Measurements from ENCODE around the gene BAZ2B.

Gene BAZ2B

GRCh38 chr2:159620796-159621195, 4.4 kb upstream of the BAZ2B start:
- H3K4me2 ChIP-seq: peak overlapping the region in 5 of 11 experiments; percentile 14 to 43 (median 35); a peak in 10 of 22 replicates
- H3K27me3 ChIP-seq: 0 out of 22 replicates have a peak, but pooled peaks cover 0 to 4% (median 0%) of the 10 kb centered on the region in 11 experiments
- H3K9me3 ChIP-seq (replicated peaks in 1 of 11): peaks cover 0 to 2% (median 0%) of the 10 kb centered on the region in 11 experiments; a peak in 2 of 22 replicates
- H3K9ac ChIP-seq: no peak overlapping the region
- H3K4me1 ChIP-seq: peaks cover 5 to 34% (median 10%) of the 10 kb centered on the region in 10 experiments; a peak in 16 of 20 replicates
- H3K36me3 ChIP-seq: no peaks in the 10 kb centered on the region
- H4K20me1 ChIP-seq: no peaks in the 10 kb centered on the region
- no peak overlapping the region for H3K27ac ChIP-seq
- no peak overlapping the region for H3K4me3 ChIP-seq
- TF ChIP-seq Cebpa-rat (IDR thresholded peaks at IDR 0.05): no peak

GRCh38 chr2:159617646-159618045, 1.3 kb upstream of the BAZ2B start:
- Histone ChIP-seq H3K4me2 (peak overlapping the region in 4 of 11 experiments; percentile 66 to 87 (median 75); a peak in 6 of 22 replicates), H3K9ac (no peak overlapping the region)

GRCh38 chr2:159617100-159617499, 752 bp upstream of the BAZ2B start:
- TF ChIP-seq Cebpa-rat (IDR thresholded peaks at IDR 0.05): no peak
- Histone ChIP-seq H3K4me1 (peaks cover 14 to 48% (median 24%) of the 10 kb centered on the region in 10 experiments; a peak in 19 of 20 replicates), H4K20me1 (no peaks in the 10 kb centered on the region), H3K27ac (peak overlapping the region in 3 of 11 experiments; percentile 99 to 100 (median 99); a peak in 5 of 22 replicates), H3K4me2 (peak overlapping the region; percentile 66 to 93 (median 78); a peak in 20 of 22 replicates), H3K27me3 (0 out of 22 replicates have a peak, but pooled peaks cover 0 to 4% (median 0%) of the 10 kb centered on the region in 11 experiments), H3K9ac (peak overlapping the region in 9 of 11 experiments; percentile 94 to 100 (median 99); a peak in 15 of 22 replicates), H3K9me3 (replicated peaks in 1 of 11) (no peaks in the 10 kb centered on the region), H3K36me3 (no peaks in the 10 kb centered on the region), H3K4me3 (peak overlapping the region in 8 of 10 experiments; percentile 76 to 92 (median 82); a peak in 13 of 20 replicates)

More at GRCh38 chr2:159617646-159618045, 1.3 kb upstream of the BAZ2B start:
- Histone ChIP-seq H3K4me3 (no peak overlapping the region), H3K4me1 (peaks cover 14 to 43% (median 21%) of the 10 kb centered on the region in 10 experiments; a peak in 19 of 20 replicates), H3K36me3 (no peaks in the 10 kb centered on the region), H3K9me3 (replicated peaks in 1 of 11) (no peaks in the 10 kb centered on the region), H4K20me1 (no peaks in the 10 kb centered on the region), H3K27me3 (0 out of 22 replicates have a peak, but pooled peaks cover 0 to 4% (median 0%) of the 10 kb centered on the region in 11 experiments), H3K27ac (no peak overlapping the region)
- TF ChIP-seq Cebpa-rat (IDR thresholded peaks at IDR 0.05): no peak

GRCh38 chr2:159615367-159616285, 722 bp downstream of the BAZ2B start:
- H3K4me1 ChIP-seq: peaks cover 11 to 43% (median 24%) of the 10 kb centered on the region in 10 experiments; a peak in 19 of 20 replicates
- H3K9ac ChIP-seq: peak overlapping the region; percentile 94 to 100 (median 99)

GRCh38 chr2:159614534-159615366, 1.6 kb downstream of the BAZ2B start:
- H3K4me3 ChIP-seq: peak overlapping the region; percentile 76 to 92 (median 82)
- no peaks in the 10 kb centered on the region for H3K36me3 ChIP-seq
- peak overlapping the region; percentile 94 to 100 (median 99) for H3K9ac ChIP-seq
- no peaks in the 10 kb centered on the region for H3K9me3 ChIP-seq (replicated peaks in 1 of 11)
- H3K27me3 ChIP-seq: 0 out of 22 replicates have a peak, but pooled peaks cover 0 to 4% (median 0%) of the 10 kb centered on the region in 11 experiments
- peak overlapping the region; percentile 92 to 100 (median 99) for H3K27ac ChIP-seq
- peaks cover 0 to 7% (median 0%) of the 10 kb centered on the region in 11 experiments; a peak in 5 of 22 replicates for H4K20me1 ChIP-seq
- H3K4me1 ChIP-seq: peaks cover 8 to 34% (median 24%) of the 10 kb centered on the region in 10 experiments; a peak in 18 of 20 replicates
- peak overlapping the region; percentile 69 to 93 (median 84); a peak in 21 of 22 replicates for H3K4me2 ChIP-seq
- TF ChIP-seq Cebpa-rat (IDR thresholded peaks at IDR 0.05): no peak

More at GRCh38 chr2:159615367-159616285, 722 bp downstream of the BAZ2B start:
- no peak for TF ChIP-seq Cebpa-rat (IDR thresholded peaks at IDR 0.05)
- Histone ChIP-seq H3K9me3 (replicated peaks in 1 of 11) (no peaks in the 10 kb centered on the region), H3K4me3 (peak overlapping the region; percentile 76 to 92 (median 82)), H4K20me1 (no peaks in the 10 kb centered on the region), H3K27ac (peak overlapping the region; percentile 92 to 100 (median 99)), H3K36me3 (no peaks in the 10 kb centered on the region), H3K4me2 (peak overlapping the region; percentile 66 to 93 (median 78)), H3K27me3 (0 out of 22 replicates have a peak, but pooled peaks cover 0 to 4% (median 0%) of the 10 kb centered on the region in 11 experiments)

DNA sequence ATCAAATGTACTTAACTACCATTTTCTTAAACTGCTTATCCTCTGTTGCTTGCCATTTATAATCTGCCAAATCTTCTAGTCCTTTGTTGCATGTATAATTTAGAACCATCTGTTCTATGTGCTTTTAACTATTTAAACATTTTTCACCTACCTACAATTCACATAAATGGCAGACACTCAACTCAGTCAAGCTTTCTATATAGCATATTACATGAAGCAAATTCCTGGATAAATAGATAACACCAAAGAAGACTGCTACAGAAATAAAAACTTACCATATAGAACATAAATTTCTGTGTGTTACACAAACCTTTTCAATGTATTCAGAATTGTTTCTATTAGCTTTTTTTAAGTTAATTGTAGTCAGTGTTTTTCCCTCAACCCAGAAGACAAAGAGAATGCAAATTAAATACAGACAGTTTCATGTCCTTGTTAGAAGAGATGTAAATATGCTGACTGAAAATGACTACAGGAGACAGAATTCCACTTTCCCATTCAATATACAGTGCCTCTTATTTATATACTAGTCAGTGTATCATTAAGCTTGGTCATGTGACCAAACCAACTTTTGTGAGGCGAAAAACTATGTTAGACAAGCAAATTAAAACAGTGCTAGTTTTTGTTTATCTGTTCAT, 2.6 kb downstream of the BAZ2B start:
- Histone ChIP-seq H3K36me3 (peaks cover 0 to 2% (median 0%) of the 10 kb centered on the region in 11 experiments; a peak in 1 of 22 replicates), H3K27ac (peak overlapping the region in 10 of 11 experiments; percentile 92 to 100 (median 99); a peak in 18 of 22 replicates), H3K4me2 (peak overlapping the region; percentile 38 to 93 (median 84); a peak in 20 of 22 replicates), H3K9ac (peak overlapping the region; percentile 9 to 100 (median 99); a peak in 15 of 22 replicates), H3K4me1 (peaks cover 8 to 33% (median 24%) of the 10 kb centered on the region in 10 experiments; a peak in 18 of 20 replicates), H4K20me1 (peaks cover 0 to 16% (median 4%) of the 10 kb centered on the region in 11 experiments; a peak in 7 of 22 replicates), H3K4me3 (peak overlapping the region; percentile 76 to 92 (median 82); a peak in 19 of 20 replicates), H3K9me3 (replicated peaks in 1 of 11) (no peaks in the 10 kb centered on the region), H3K27me3 (0 out of 22 replicates have a peak, but pooled peaks cover 0 to 4% (median 0%) of the 10 kb centered on the region in 11 experiments)
- TF ChIP-seq Cebpa-rat (IDR thresholded peaks at IDR 0.05): no peak

GRCh38 chr2:159613091-159613490, 3.3 kb downstream of the BAZ2B start:
- Histone ChIP-seq H3K36me3 (peaks cover 0 to 4% (median 0%) of the 10 kb centered on the region in 11 experiments; a peak in 1 of 22 replicates), H3K9me3 (replicated peaks in 1 of 11) (no peaks in the 10 kb centered on the region), H3K27ac (0 out of 22 replicates have a peak overlapping the region, but pooled peaks of 1 of the 11 experiments have one; percentile 100), H4K20me1 (peaks cover 0 to 22% (median 5%) of the 10 kb centered on the region in 11 experiments; a peak in 8 of 22 replicates), H3K9ac (no peak overlapping the region; a peak in 2 of 22 replicates), H3K4me3 (peak overlapping the region in 2 of 10 experiments; percentile 84 to 92; a peak in 2 of 20 replicates), H3K4me1 (peaks cover 8 to 32% (median 24%) of the 10 kb centered on the region in 10 experiments; a peak in 18 of 20 replicates), H3K4me2 (peak overlapping the region in 8 of 11 experiments; percentile 69 to 93 (median 84); a peak in 11 of 22 replicates), H3K27me3 (0 out of 22 replicates have a peak, but pooled peaks cover 0 to 4% (median 0%) of the 10 kb centered on the region in 11 experiments)
- no peak for TF ChIP-seq Cebpa-rat (IDR thresholded peaks at IDR 0.05)
